ENCODE results near the gene ITPKB. TPM values are rescaled to one million over a fixed set of nuclear protein-coding genes. Genes with fewer than 3 reads are reported as not detected.
A peak's percentile ranks its signal among the peaks of the same experiment; 100 is the strongest.

The ITPKB gene
- 0.25 TPM for polyA plus RNA-seq (2012; ENCODE audit: insufficient read depth, insufficient read length, low read depth)

GRCh38 chr1:226738995-226739695, at the start of gene ITPKB:
Gene ITPKB, minus strand, starts transcription at chr1:226739282. Its CDS starts 1,824 bp downstream, at chr1:226737458.
- Histone ChIP-seq H3K36me3 (no peaks in the 10 kb centered on the region), H3K9me3 (peaks cover 2% of the 10 kb centered on the region; the same call in 1 of the 2 replicates), H3K4me3 (ENCODE audit: low read depth, low read length) (peak within 1 kb of the TSS; percentile 65), H3K4me1 (no peaks in the 10 kb centered on the region), H3K27me3 (peaks cover 54% of the 10 kb centered on the region)
- DNase-seq = no peak
- TF ChIP-seq CTCF (IDR thresholded peaks at IDR 0.05; ENCODE audit: low read depth, low read length) = no peak

GRCh38 chr1:226787638-226788037, 48.6 kb upstream of the ITPKB start:
- DNase-seq = no peak
- H3K4me1 ChIP-seq = no peaks in the 10 kb centered on the region
- no peaks in the 10 kb centered on the region for H3K9me3 ChIP-seq
- no peak for TF ChIP-seq CTCF (IDR thresholded peaks at IDR 0.05; ENCODE audit: low read depth, low read length)
- H3K36me3 ChIP-seq = no peaks in the 10 kb centered on the region
- peaks cover 8% of the 10 kb centered on the region for H3K27me3 ChIP-seq
- H3K4me3 ChIP-seq (ENCODE audit: low read depth, low read length) = no peak overlapping the region

- Histone ChIP-seq H3K9me3 (no peaks in the 10 kb centered on the region), H3K27me3 (peaks cover 8% of the 10 kb centered on the region), H3K4me3 (ENCODE audit: low read depth, low read length) (no peak overlapping the region), H3K4me1 (no peaks in the 10 kb centered on the region), H3K36me3 (no peaks in the 10 kb centered on the region)
- no peak for TF ChIP-seq CTCF (IDR thresholded peaks at IDR 0.05; ENCODE audit: low read depth, low read length)
- DNase-seq = no peak
These were observed 48.0 kb upstream of the ITPKB start for GRCh38 chr1:226787071-226787470.

GRCh38 chr1:226786550-226786949, 47.5 kb upstream of the ITPKB start:
- Histone ChIP-seq H3K4me1 (no peaks in the 10 kb centered on the region), H3K4me3 (ENCODE audit: low read depth, low read length) (no peak overlapping the region), H3K9me3 (no peaks in the 10 kb centered on the region), H3K27me3 (peaks cover 8% of the 10 kb centered on the region), H3K36me3 (no peaks in the 10 kb centered on the region)
- no peak for DNase-seq
- TF ChIP-seq CTCF (IDR thresholded peaks at IDR 0.05; ENCODE audit: low read depth, low read length) = no peak

- no peak for DNase-seq
- Histone ChIP-seq H3K27me3 (peaks cover 8% of the 10 kb centered on the region), H3K4me3 (ENCODE audit: low read depth, low read length) (no peak overlapping the region), H3K4me1 (no peaks in the 10 kb centered on the region), H3K9me3 (no peaks in the 10 kb centered on the region), H3K36me3 (no peaks in the 10 kb centered on the region)
- TF ChIP-seq CTCF (IDR thresholded peaks at IDR 0.05; ENCODE audit: low read depth, low read length) = no peak
These were observed 46.7 kb upstream of the ITPKB start for GRCh38 chr1:226785805-226786204.

All from BE2C (cell line).